ENCODE results near the gene CAMSAP3. TPM values are rescaled to one million over a fixed set of nuclear protein-coding genes. Genes with fewer than 3 reads are reported as not detected.
A peak's percentile ranks its signal among the peaks of the same experiment; 100 is the strongest.

CAMSAP3 gene
- total and polyA plus RNA-seq, 10 of the 15 experiments (the other 5 are each of a cell fraction or from before 2014, with no cell fraction given) = 0.03 to 6.3 (median 0.72) TPM

- no peak for TF ChIP-seq FOXM1 (IDR thresholded peaks at IDR 0.05; ENCODE audit: low read depth, low read length)
- TF ChIP-seq RUNX3 (IDR thresholded peaks at IDR 0.05; ENCODE audit: low read length) = no peak
- no peak for TF ChIP-seq NFYA (IDR thresholded peaks at IDR 0.05; ENCODE audit: borderline replicate concordance, low read depth, low read length)
- TF ChIP-seq KDM1A (IDR thresholded peaks at IDR 0.05; ENCODE audit: borderline replicate concordance) = no peak
- no peak for TF ChIP-seq ATF3 (IDR thresholded peaks at IDR 0.05; ENCODE audit: borderline replicate concordance, extremely low read depth, low read depth, low read length)
- TF ChIP-seq TCF3 (IDR thresholded peaks at IDR 0.05; ENCODE audit: borderline replicate concordance, insufficient read depth, low read depth, low read length) = no peak
- no peak for TF ChIP-seq IKZF2 (IDR thresholded peaks at IDR 0.05)
- TF ChIP-seq RBBP5 (conservative IDR thresholded peaks at IDR 0.05) = no peak
- TF ChIP-seq ZNF207 (IDR thresholded peaks at IDR 0.05; ENCODE audit: borderline replicate concordance) = no peak
- TF ChIP-seq E4F1 (IDR thresholded peaks at IDR 0.05; ENCODE audit: borderline replicate concordance, partially characterized antibody) = no peak
- TF ChIP-seq RB1 (IDR thresholded peaks at IDR 0.05; ENCODE audit: borderline replicate concordance) = no peak
- no peak for TF ChIP-seq ATF7 (IDR thresholded peaks at IDR 0.05; ENCODE audit: low read depth)
- TF ChIP-seq PML (IDR thresholded peaks at IDR 0.05; ENCODE audit: low read length) = no peak
- TF ChIP-seq CEBPZ (IDR thresholded peaks at IDR 0.05; ENCODE audit: low read depth, low read length) = no peak
- TF ChIP-seq MEF2A (IDR thresholded peaks at IDR 0.05; ENCODE audit: insufficient read depth, low read depth, low read length) = no peak
- no peak for TF ChIP-seq RELB (IDR thresholded peaks at IDR 0.05; ENCODE audit: low read depth)
- WGBS (ENCODE audit: insufficient coverage, insufficient replicate concordance, low lambda C conversion rate, missing lambda C conversion rate) = 97% methylated on average over 48 of the region's 57 CpGs
Measured at GRCh38 chr19:7620442-7621412, 25.1 kb downstream of the CAMSAP3 start.

More at GRCh38 chr19:7620442-7621412, 25.1 kb downstream of the CAMSAP3 start:
- in situ Hi-C loops (cut with MboI) = no loop called here
- Histone ChIP-seq H3K4me2 (ENCODE audit: control insufficient read depth, insufficient read depth) (no peak overlapping the region), H3K27ac (ENCODE audit: control insufficient read depth, insufficient read depth) (no peak overlapping the region), H3K9ac (ENCODE audit: control insufficient read depth, insufficient read depth, low read length) (no peak overlapping the region), H3K9me3 (replicated peaks; ENCODE audit: control insufficient read depth, insufficient read depth, low read length) (no peaks in the 10 kb centered on the region), H4K20me1 (ENCODE audit: control insufficient read depth, insufficient read depth) (no peaks in the 10 kb centered on the region), H3K4me1 (ENCODE audit: control insufficient read depth, insufficient read depth, low read length) (no peaks in the 10 kb centered on the region), H3K4me3 (no peak overlapping the region), H2AFZ (ENCODE audit: control insufficient read depth, low read depth, low read length) (no peak overlapping the region), H3K79me2 (ENCODE audit: control insufficient read depth, insufficient read depth, low read length) (no peaks in the 10 kb centered on the region), H3K36me3 (ENCODE audit: control insufficient read depth in 2 of 2, insufficient read depth in 2 of 2, low read length in 1 of 2) (peaks cover 0 to 25% of the 10 kb centered on the region in 2 experiments; a peak in 3 of 4 replicates), H3K27me3 (replicated peaks in 1 of 2; ENCODE audit: control insufficient read depth in 2 of 2, insufficient read depth in 2 of 2, low read length in 1 of 2) (no peaks in the 10 kb centered on the region)
- intact Hi-C loops (cut with micrococcal nuclease; ENCODE audit: unreplicated experiment) = no loop called here
- DNase-seq (ENCODE audit: low read depth, low spot score) (no peak), FAIRE-seq (no peak), ATAC-seq (no peak)
- POLR2A ChIA-PET = interaction anchor here (0.6 to 1.2 kb wide), 2 partner anchors 15 to 229 kb away, joined by 3 to 4 read pairs; no protein-coding TSS in a partner anchor
- SMC1A ChIA-PET (ENCODE audit: uncharacterized antibody, unreplicated experiment) = no interaction called here
- TSS peak; percentile 53 for BruUV-seq (replicated peaks)
- CTCF ChIA-PET = no interaction called here
- RAD21 ChIA-PET (ENCODE audit: unreplicated experiment) = no interaction called here
